NT2/D1 (cell line): ENCODE results near the gene AKAP6.

ENCODE experiments used
- SUZ12 ChIP-seq: IDR thresholded peaks from 2 replicates; pipeline ENCODE4 v1.6.1; 2011; ENCODE audit not compliant: insufficient read length, insufficient read depth; ENCODE audit errors: extremely low read depth
- YY1 ChIP-seq: IDR thresholded peaks from 2 replicates; pipeline ENCODE4 v1.6.1; 2011; ENCODE audit not compliant: insufficient read length, insufficient read depth
- ZNF274 ChIP-seq: IDR thresholded peaks from 2 replicates; pipeline ENCODE4 v1.6.1; 2011; ENCODE audit warnings: mild to moderate bottlenecking, low read depth, low read length

GRCh38 chr14:32457213-32457920 lies 128.3 kb downstream of the AKAP6 start:
- TF ChIP-seq YY1 (no peak), ZNF274 (no peak), SUZ12 (no peak)
